Activated CD8-positive, alpha-beta memory T cell treated with anti-CD3 and anti-CD28 coated beads, Interleukin-2, amount 50 U/mL, for 48 hours (primary cell): ENCODE results near the gene FAM171A1.
"Not testable (repeated sequence)": the region's sequence is repeated elsewhere in the genome, so short reads cannot be mapped to it uniquely, and the experiment has no call there.

ENCODE experiments used
- DNase-seq: peaks from one replicate; pipeline ENCODE4 v3.0.0-alpha.2; 2020

The FAM171A1 gene

DNA sequence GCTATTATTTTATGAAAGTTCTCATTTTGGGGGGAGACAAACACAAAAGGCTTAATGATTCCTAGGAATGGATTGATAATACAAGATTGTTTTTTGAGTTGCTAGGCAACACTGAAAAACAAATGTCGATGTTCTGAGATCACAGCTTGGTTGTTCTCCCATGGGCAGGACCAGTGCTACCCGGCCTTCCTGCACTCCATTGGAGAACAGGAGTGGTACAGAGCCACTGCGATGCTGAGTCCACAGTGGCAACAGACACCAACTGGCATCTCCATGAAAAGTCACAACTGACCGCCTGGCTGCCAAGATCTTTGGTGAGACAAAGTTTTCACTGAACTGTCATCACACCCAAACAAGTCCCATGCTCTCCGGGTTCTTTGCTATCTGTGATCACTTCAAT is 133.7 kb downstream of the FAM171A1 start:
- peak; percentile 30 for DNase-seq

DNA sequence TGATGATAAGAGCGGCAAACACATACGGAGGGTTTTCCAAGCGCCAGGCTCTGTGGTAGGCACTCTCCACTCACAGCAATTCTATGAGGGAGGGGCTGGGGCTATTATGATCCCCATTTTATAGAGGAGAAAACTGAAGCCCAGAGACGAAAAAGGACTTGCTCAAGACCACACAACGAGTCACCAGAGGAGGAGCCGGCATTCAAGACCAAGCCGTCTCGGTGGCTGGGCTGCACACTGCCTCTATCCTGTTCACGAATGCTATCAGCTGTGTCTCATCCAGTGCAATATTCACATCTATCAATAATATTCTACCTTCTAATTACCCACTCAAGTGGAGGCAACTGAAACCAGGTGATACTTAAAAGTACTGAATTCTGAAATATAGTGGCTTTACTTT is 134.7 kb downstream of the FAM171A1 start:
- DNase-seq, result peak; percentile 30

DNA sequence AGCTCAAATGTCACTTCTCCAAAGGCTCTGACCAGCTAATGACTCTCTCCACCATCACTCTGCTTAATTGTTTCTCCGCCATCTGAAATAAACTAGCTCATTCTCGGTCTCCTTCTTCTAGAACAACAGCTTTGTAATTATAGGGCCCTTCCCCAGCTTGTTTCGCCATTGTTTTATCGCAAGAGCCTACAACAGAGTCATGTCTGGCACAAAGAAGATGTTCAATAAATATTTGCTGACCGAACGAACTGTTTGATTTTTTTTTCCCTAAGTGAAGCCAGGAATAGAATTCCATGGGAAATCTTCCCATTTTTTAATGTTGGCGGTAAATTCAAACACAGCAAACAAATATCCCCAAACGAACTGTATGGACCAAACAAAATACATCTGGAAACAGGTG is 138.8 kb downstream of the FAM171A1 start:
- DNase-seq, result no peak

DNA sequence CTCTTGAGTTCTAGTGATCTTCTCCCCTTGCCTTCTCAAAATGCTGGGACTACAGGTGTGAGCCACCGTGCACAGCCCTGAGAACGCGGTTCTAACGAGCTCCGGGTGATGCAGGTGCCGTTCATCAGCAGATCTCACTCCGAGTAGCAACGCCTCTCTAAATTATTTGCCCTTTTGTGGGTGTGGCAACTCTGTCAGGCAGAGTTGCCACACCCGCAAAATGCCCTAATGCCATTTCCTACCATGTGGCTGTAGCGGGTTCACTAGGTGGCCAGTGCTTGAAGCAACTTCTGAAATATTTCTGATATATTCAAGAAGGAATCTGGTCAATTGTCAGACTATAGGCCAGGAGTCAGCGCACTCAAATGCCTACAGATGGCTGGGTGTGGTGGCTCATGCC is 139.7 kb downstream of the FAM171A1 start:
- no peak for DNase-seq

DNA sequence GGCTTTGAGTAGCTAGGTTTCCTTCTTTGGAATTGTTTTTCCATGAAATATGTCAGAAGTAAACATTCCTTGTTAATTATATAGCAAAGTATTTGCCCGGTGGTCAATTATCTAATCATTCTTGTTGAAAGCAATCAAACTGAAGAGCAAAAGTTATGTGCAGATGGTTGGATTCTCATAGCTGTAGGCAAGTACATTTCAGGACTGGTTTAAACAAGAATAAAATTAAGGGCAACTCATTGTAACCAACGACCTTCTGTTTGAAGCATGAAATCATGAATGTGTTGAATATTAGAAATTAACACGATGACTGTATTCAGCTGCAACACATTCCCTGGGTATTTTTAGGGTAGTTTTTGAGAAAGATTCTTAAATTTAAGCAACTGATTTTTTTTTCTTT is 140.8 kb downstream of the FAM171A1 start:
- DNase-seq, result no peak

DNA sequence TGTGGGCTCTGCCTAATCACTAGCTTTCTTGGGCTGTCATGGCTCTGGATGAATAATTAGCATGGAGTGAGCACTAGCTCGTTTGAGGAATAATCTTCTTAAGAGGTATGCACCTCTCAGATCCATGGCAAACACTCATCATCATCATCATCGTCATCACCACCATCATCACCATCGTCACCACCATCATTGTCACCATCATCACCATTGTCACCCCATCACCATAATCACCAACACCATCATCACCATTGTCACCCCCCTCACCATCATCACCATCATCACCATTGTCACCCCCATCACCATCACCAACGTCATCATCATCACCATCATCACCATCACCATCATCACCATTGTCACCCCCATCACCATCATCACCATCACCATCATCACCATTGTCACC is 141.8 kb downstream of the FAM171A1 start:
- no peak for DNase-seq

DNA sequence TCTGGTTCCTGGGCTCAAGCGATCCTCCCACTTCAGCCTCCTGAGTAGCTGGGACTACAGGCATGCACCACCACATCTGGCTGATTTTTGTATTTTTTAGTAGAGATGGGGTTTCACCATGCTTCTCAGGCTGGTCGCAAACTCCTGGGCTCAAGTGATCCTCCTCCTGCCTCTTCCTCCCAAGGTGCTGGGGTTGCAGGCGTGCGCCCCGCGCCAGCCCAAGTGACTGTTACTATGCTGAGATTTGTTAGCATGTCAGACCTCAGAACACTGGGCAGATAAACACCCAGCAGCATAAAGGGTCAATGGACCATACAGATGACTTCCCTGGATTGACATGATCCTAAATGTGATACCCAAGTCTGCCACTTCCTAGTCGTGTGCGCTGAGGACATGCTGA is 142.7 kb downstream of the FAM171A1 start:
- DNase-seq, result peak; percentile 13

DNA sequence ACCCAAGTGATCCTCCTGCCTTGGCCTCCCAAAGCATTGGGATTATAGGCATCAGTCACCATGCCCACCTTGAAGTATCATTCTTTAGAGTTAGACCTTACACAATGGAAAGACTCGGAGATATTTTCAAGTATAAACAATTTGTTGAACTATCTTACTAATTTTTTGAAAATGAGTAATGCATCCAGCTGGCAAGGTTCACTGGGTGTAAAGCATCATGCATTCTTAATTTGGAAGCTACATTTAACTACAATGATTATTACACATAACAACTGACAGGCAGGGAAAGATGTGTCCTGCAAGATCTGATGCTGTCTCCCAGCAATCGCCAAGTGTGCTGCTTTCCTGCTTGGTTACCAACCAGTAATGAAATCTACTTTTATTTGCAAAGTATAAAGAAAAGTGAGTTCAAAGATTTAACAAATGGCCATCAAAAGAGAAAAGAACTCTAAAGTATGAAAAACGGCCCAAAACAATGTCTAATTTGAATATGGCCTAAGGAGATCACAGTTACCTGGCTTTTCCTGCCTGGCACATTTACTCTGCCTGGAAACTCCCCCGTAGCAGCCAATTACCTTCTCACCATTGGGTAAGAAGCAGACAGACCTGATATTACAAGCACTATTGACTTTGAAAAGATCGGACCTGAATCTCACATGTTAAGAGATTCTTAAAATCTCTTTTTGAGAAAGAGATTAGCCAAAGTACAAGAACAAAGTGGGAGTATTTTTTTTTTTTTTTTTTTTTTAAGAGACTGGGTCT is 143.3 kb downstream of the FAM171A1 start:
- DNase-seq, result no peak

DNA sequence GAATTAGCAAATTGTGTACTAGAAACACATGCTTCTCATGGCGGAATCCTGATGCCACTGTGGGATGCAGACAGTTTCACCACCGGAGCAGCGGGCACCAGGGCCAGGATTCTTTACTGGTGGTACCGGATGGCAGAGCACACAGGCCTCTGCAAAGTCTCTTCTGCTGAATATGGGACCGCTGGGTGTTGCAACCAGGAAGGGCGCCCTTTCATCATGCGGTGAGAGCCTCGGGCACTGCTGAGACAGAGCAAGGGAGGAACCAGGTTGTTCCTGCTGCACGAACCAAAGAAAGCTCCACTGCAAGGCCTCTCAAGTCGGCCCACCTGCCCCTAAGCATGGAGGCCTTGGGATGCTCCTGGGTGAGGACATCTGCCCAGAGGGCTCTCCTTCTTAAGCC is 145.6 kb downstream of the FAM171A1 start:
- no peak for DNase-seq

DNA sequence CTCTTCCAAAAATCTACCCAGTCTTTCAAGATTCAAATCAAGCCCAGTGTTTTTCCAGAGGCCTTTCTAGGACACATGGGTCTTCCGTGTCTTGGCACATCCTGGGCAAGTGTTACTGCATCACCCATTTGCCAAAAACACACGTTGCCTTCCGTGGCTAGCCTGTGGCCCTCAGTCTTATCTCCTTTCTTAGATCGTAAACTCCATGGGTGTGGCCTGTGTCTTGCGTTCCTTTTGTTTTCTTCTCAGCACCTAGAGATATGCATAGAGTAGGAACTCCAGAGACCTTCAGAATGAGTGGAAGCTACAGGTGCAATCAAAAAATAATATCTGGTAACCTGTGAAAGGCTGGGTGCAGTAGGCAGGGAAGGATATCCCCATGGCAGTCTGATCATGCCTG is 146.1 kb downstream of the FAM171A1 start:
- no peak for DNase-seq

DNA sequence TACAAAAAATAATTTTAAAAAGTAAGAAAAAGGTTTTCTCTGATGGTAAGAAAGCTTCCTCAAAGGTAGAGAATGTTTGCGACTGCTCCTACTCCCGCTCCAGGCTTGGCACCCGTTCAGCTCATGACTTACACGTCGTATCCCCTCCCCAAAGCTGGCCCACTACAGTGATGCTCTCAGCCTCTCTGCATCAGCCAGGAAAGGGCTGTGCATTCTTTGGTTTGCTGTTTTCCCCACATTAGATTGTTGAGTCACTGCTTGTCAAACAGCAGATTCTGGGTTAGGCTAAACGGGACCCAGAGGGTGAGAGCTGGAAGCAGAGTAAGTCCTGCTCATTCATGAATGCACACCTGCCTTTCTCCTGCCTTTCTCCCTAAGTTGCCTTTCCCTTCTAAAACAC is 147.9 kb downstream of the FAM171A1 start:
- no peak for DNase-seq

DNA sequence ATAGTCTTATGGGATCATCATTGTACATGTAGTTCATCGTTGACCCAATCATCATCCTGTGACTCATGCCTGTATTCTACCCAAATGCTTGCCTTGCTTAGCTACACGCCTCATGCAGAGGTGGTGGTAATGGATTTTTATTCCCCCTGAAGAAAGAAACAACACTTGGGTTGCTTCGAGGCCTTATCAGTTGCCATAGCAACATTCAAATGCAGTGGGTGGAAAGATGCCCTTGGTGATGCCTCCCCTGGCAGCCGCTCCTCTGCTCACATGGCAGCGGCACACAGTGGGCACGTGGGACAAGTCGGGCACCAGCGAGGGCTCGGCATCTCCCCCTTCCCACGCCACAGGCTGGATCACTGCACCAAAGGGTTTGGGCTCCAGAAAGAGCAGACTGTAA is 148.6 kb downstream of the FAM171A1 start:
- no peak for DNase-seq

DNA sequence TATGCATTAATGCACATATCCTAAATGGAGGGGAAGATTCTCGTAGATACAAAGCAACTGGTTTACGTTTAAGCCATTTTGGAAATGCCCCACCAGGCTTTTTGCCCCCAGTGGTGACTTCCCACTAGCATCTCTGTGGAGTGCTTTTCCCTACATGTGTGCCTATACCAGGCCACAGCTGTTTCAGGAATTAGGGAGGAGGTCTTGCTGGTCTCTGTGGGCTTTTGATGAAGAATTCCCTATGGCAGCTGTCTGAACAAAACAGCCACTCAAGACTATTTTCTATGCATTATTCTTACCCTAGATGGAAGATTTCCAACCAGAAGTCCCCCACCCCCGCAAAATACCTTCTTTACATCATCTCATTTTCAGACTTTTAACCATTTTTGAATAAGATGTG is 150.6 kb downstream of the FAM171A1 start:
- DNase-seq, result no peak

DNA sequence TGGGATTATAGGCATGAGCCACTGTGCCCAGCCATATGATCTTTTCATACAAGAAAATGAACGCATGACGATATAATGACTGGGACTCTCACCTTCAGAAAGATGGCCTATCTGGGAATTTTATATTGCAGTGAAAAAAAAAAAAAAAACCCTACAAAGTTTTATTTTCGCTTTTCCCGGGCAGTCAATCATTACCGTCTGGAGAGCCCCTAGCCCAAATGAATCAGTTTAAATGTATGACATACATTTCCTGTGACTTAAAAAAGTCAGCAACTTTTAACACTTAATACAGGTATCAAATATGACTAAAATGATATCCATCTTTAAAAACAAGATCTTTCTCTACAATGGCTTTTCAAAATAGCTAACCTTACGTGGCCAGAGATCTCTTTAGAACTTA is 154.4 kb downstream of the FAM171A1 start:
- DNase-seq, result no peak

DNA sequence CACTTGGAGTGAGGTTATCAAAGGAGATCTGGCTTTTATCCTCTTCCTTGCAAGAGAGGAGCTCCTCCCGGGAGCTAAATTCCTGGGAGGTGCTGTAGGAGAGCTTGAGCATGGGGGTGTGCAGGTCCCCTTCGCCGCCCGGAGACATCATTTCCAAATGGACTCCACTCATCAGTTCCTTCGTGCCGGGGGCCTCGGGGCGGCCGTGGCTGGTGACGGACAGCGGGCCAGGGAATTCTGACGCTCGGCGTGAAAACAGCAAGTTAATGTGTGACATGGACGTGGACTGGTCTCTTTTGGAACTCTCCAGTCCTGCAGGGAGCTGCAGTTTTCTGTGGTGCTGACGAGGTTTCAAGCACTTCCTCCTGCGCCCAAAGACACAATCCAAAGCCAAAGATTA is 156.9 kb downstream of the FAM171A1 start:
- DNase-seq, result no peak

DNA sequence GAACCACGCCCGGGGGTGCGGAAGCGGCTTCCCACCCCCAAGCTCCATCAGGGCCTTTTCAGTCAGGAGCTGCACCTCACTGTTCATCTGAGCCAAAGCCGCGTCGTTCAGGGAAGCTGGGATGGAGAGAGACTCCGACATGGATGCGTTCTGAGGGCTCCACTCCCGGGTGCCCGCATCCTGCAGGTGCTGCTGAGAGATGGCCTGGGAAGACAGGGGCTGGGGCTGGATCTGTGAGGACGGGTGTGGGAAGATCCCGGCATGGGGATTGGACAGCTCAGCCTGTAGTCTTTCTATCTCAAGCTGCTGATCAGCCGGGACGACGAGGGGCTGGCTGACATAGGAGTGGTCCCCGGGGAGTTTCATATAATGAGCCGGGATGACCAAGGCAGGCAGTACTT is 157.6 kb downstream of the FAM171A1 start:
- DNase-seq, result no peak

DNA sequence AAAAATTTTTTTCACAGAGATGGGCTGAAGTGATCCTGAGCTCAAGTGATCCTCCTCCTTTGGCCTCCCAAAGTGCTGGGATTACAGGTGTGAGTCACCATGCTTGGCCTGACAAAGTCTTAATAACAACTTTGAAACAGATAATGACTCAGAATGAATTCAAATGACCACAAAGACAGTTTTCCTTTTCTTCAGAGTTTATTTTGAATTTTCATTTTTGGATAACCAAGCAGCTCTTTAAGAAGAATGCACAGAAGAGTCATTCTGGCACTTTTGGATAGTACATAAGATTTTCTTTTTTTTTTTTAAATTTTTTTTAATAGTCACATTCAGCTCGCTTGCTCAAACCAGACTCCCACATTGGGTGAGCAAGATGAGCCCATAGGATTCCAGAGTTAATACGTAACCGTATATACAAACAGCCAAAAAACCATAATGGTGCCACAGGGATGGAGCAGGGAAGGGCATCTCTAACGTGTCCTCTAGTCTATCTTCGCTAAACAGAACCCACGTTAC is 159.6 kb downstream of the FAM171A1 start:
- no peak for DNase-seq

DNA sequence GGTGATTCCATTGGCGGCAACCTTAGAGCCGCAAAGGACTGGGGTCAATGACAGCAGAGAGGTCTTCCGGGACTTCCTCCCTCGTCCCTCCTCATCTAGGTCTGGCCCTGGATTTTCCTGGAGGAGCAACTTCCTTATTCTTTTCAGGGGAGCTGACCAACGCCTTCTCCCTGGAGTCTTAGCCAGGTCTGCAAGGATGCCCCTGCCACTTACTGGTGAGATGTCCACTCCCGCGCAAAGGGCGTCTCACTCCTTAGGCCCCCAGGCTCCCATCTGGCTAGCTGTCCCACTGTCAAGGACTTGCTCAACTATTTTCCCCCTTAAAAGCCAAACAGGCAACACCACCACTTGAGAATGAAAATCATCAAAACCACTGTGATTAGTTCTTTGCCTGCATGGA is 160.6 kb downstream of the FAM171A1 start:
- no peak for DNase-seq

DNA sequence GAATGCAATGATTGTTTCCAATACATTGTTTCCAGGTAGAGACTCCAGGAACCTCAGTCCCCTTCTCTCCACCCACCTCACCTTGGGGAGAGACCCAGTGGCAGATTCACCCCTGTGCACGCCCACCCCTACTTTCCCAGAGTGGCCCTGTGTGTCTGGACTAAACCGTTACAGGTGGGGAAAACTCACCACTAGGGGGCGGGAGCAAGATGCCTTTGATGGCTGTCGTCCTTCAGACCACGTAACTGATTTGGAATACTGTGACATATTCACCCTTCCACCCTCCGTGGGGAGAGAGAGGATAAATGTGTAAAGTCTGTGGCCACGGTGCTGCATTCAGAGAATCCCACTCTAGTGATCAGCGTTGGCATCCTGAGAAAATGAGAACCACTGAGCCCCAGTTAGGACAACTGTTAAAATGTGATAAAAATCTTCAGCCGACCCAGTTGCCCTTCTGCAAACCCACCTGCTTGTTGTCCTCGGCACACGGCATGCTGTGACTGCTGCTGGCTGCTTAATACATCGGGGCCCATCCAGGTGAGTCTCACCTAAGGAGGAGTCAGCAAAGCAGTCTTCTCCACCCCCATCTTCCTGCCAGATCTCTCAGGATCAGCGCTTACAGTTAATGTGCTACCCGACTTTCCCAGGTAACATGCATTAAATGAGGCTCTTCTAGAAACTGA is 161.1 kb downstream of the FAM171A1 start:
- peak; percentile 90 for DNase-seq

DNA sequence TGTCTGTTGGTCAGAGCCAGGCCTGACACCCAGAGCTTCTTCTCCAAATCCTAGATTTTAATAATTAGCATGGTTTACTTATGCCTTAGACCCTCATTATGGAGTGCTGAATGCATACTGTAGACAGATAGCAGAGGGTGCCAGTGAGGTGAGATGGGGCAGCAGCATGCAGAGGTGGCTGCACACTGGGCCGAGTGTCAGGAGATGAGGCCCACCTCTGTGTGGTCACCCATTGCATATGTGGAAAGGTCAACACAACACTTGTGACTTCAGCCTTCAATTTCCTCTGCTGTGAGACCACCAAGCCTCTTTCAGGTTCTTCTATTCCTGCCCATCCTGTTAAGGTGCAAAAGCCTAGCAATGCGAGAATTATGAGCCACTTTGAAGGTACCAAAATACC is 162.9 kb downstream of the FAM171A1 start:
- DNase-seq, result no peak

DNA sequence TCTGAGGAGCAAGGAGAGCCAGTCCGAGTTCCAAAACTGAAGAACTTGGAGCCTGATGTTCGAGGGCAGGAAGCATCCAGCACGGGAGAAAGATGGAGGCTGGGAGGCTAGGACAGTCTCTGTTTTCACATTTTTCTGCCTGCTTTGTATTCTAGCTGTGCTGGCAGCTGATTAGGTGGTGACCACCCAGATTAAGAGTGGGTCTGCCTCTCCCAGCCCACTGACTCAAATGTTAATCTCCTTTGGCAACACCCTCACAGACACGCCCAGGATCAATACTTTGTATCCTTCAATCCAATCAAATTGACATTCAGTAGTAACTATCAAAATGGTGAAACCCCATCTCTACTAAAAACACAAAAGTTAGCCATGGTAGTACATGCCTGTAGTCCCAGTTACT is 163.7 kb downstream of the FAM171A1 start:
- DNase-seq, result not testable (repeated sequence)

DNA sequence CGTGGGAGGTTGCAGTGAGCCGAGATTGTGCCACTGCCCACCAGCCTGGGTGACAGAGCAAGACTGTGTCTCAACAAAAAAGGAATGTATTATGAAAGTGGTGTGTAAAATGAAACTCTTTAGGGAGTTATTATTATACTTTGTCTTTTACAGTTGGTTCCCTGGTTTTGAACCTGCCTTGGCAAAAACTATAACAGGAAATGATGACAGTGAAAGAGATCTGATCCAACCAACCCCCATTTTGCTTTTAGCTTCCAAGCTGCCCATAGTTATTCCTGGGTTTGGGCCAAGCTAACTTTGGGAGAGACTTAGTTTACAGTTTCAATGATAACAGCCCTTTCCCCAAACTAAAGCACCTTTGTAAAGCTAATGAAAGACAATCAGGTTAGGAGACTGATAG is 168.4 kb downstream of the FAM171A1 start:
- DNase-seq, result no peak

DNA sequence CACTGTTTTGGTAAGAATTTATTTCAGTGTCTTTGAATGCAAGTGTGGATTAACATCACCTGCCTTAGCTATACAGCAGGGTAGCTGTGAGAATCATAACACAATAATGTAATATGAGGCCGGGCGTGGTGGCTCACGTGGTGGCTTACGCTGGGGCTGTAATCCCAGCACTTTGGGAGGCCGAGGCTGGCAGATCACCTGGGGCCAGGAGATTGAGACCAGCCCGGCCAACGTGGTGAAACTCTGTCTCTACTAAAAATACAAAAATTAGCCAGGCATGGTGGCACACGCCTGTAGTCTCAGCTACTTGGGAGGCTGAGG is 168.8 kb downstream of the FAM171A1 start:
- not testable (repeated sequence) for DNase-seq

DNA sequence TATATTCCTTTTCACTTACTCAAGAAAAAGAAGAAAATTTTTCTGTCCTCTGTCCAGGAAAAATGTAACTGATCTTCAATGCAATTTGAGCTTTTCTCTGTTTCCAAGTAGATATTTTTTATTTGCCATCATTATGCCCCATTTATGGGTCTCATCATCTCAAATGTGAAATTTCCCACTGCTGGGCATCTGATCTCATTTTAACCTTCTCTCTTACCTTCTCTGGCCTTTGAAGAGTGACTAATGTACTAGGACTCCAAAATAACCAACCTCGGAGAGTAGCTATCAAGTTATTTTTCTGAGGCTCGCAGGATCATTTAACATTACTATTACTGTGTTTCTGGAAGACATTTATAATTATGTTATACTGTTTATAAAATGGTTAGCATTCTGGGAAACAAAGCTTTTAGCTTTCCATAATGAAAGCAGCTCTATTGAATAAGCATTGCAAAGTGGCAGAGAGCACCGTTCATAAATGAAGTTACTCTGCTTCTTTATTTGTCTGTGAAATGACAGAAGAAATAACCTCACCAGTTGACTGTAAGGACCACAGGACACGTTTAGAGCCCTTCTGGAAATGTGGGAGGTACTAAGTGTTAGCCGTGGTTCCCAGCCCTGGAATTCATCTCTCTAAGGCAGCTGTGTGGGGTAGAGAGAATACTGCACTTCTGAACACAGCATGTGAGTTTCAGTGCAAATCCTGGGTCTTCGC is 169.3 kb downstream of the FAM171A1 start:
- no peak for DNase-seq
